ENCODE data around the gene GRID1.

The GRID1 gene

DNA sequence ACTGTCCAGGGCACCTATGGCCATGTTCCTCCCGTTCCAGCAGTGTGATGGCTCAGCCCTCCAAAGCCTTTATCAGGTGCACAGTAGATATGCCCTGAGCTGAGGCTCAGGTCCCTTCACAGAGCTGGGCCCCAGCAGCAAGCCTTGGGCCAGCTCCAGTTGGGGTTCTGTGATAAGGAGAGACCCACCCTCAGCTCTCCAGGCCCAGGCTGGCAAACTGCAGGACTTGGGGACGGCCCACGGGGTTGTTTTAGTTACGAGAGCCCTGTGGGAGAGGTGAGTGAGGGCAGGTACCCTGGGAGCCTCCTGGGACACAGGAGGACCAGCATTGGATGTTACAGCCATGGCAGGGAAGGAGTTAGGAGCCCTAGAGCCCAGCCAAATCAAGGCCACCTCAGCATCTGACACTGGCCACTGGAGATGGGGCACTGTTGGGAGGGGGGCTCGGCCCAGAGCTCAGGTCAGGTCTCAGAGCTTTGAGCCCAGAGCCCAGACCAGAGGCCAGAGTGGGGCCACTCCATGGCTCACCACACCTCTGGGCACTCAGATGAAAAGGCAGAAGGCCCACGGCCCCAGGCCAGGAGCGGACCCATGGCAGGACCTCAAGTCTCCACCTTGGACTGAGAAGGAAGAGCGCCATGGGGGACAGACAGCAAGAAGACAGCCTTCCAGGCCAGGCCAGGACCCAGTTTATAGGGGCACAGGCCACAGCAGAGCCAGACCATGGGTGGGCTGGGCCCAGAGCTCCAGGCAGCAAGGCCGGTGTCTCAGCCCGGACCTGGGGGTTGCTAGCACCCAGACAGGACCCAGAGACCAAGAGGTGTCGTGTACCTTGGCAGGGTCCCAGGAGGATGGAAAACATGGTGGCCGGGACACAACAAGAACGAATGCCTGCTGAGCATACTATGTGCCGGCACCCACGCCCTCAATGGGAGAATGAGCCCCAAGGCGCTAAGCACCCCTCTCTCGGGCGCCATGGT lies 12.8 kb downstream of the GRID1 start:
- no peak for DNase-seq

DNA sequence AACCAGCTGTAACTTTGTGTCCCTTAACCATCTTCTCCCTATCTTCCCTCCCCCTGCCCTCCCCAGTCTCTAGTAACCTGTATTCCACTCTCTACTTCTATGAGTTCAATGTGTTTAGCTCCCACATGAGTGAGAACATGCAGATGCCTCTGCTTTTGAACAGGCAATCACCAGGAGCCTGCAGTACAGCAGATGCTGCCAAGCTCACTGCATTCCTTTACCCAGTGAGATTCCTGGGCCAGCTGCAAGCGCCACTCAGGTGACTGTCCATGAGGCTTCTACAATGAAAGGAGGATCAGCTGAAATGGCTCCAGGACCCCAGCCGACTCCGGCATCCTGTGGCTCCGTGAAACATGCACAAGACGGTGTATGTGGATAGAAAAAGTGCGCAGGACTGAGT lies 15.7 kb downstream of the GRID1 start:
- no peak for DNase-seq

DNA sequence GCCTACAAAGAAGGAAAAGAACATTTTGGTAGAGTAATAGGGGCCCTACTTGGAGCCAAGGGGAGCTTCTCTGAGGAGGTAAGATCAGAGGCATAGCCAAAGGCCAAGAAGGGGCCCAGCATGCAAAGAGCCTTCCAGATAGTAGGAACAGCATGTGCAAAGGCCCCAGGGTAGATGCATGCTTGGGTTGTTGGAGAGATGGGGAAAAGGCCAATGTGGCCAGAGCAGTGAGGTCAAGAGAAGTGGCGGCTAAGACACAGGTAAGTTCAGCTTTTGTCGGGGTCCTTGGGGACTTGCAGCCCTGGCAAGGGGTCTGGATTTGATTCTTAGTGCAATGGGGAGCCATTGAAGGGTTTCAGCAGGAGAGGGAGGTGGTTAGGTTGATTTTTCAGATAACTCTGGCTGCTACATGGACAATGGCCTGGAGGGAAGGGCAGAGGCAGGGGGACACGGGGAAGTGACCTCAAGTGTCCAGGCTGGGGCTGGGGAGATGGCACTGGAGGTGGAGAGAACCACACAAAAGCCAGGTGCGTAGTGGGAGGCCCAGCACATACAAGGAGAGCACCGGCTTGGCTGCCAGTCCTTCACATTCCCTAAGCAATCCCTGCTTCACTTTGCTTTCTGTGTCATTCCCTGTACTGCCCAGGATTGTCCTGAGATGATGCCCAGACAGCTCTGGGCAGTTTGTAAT lies 16.5 kb downstream of the GRID1 start:
- no peak for DNase-seq

DNA sequence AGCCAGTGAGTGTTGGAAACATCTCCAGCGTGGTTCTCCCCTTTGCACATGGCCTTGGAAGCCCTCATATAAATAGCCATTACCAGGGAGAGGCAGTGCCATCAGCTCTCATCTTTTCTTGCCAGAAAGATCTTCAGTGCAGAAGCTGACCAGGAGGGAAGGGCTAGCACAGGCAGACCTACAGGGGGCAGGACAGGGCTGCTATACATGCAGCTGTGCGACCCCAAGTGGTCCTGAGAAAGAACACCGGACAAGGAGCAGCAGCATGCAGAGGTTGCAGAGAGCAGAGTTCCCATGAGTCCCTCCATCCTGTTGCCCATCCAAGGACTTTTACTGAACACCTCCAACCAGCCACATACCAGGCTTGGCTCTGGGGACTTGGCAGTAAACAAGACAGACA lies 17.1 kb downstream of the GRID1 start:
- no peak for DNase-seq

DNA sequence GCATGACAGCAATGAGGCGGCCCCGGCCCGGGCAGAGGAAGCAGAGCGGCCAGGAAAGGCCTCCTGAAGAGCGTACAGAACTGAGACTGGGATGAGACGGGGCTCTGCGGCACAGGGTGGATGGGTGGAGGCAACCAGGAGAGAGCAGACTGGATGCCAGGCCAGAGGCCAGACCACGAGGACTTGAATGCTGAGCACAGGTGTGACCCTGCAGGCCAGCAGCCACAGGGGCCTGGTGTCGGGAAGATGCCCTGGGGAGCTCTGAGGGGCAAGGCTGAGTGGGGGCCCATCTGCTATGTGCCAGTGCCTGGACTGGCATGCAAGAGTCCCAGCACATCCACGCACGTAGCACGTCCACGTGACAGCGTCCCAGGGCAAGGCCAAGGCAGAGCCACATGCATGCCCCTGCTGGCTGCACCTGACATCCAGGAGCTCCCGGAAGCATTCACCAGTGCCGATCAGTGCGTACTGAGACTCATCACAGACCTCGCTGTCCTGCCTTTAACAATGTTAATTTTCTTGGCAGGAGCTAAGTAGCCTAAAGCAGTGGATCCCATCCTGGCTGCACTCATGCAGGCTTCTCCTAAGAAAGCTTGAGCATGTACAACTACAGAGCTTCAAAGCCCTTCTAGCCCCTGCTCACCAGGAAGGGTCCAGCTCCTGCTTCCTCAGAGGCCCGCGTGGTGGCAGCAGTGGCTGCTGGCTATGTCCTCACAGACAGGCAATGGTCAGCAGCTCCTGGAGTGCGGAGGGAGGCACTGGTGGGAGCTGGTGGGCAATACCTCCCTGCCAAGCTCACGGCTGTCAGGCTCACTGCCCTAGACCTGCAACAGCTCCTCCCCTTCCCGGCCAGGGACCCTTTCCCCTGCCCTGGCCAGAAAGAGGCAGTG lies 18.0 kb downstream of the GRID1 start:
- no peak for DNase-seq

DNA sequence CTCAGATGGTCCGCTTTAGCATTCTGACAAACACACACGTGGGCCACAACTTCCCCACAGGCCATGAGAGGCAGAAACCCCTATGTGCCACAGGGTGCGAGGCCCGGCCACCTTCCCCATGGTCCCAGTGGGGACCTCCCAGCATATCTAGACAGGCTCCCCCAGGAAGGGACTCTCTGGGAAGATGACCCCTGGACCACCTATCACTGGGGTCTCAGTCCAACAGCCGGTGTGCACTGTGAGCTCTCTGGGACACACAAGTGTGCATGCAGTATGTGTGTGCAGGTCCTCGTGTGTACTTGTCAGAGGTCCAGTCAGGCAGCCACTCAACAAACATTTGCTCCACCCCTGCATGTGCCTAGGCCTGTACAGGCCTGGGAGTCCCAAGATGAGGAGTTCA lies 18.7 kb downstream of the GRID1 start:
- no peak for DNase-seq

DNA sequence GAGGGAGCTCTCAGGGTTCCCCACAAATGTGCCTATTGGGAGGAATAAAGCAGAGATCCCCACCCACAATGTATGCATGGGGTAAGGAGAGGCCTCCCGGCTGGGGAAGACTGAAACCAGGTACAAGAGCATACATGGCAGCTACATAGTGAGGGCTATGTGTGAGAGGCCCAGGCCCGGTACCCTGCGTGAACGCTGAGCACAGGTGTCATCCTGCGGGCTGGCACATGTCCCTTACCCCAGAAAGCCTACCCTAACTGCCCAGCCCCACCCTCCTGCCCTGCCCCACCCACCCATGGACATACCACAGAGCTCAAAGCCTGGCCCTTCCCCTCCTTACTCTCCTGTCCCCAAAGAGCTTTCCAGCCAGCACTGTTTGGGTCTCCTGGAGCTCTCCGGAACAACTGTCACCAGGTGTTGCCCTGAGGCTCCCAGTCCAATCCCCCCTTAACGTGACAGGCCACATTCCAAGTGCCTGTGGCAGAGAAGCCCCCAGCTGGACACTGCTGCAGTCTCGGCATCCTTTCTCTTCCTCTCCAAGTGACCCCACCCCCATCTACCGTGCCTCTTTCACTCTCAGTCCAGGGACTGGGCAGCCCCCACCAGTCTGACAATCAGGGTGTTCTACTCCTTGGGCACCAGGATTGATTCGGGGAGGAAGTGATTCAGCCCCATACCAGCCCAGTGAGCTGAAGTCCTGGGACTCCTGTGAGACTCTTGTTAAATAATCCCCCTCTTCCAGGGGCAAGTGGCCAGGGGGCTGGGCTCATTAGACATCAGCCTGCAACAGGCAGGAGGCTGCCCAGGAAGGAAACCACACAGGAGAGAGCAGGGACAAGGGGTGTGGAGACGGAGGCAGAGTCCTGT lies 19.6 kb downstream of the GRID1 start:
- no peak for DNase-seq

DNA sequence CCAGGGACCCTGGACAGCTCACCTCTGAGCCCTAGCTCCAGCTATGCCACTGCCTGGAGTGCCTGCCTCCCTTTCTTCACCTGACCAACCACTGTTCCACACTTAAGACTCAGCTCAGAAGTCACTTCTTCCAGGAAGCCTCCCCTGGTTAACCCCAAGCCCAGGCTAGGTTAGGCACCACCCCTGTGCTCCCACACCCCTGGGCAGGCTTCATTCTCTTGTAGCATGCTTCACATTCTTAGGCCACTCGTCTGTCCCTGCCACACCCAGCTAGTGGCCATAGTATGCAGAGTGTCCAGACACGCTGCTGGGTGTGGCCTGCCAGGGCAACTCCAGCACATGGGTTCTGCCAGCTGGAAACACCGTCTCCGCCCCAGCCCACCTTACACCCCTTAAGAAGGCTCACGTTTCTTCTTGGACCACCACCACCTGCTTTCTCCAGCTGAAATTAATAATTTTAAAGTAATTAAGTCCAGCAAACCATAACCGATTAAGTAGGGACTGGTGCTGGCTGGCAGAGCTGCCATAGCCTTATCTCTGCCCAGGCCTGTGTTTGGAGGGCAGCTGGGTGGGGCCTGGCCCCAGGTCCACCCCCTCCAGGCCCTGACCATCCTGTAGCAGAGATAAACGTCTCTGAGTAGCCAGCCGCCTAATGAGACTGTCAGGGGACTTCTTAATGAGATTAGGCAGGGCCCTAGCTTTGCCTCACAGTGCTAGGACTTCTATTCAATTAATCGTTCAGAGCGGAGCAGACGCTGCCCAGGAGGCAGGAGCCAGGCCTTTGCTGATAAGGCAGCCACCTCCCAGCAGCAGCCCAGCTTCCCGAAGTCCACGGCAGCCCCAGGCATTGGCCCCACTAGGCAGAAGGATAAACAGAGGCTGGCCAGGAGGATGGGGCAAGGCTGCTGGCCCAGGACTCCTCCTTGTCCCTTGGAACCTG lies 20.5 kb downstream of the GRID1 start:
- DNase-seq = no peak

DNA sequence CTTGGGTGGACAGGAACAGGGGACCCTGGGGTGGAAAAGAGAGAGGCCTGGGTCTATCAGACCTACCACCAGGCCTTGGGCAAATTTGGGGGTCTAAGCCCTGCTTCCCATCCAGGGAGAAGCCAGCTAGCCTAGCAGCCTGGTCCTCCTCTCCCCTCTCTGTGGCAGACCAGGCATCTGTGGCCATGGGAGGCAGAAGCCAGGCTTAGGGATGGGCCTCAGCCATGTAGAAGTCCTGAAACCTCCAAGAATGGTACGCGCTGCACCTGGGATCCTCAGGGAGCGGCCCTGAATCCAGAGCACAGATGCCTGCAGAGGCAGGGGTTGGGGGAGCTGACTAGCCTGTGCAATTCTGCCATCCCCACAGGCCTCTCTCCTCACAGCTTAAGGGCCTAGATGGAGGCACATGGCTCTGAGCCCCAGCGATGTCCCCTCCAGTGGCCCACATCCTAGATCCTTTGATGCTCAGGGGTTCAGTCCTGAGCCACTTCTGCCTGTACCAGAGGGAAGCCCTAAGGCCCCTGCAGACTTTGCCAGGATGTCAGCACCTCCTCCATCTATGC lies 21.2 kb downstream of the GRID1 start:
- no peak for DNase-seq

DNA sequence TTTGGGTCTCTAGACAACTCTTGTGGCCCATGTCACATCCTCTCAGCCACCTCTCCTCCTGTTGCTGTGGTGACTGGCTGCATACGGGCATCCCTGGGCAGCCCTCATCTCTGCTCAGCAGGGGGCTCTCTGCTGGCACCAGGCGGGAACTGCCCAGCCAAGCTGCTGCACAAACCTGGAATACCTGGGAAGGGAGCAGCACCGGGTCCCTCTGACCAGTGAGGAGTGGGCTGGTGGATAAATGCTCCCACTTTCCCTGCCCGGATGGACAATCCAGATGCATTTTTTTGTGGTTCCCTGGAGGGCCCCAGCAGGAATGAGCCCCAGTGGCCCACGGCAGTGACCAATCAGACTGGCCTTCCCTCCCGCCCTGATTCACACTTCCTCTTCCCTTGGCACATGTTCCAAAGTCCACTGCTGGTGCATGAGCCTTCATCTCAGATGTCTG lies 21.9 kb downstream of the GRID1 start:
- DNase-seq = no peak

DNA sequence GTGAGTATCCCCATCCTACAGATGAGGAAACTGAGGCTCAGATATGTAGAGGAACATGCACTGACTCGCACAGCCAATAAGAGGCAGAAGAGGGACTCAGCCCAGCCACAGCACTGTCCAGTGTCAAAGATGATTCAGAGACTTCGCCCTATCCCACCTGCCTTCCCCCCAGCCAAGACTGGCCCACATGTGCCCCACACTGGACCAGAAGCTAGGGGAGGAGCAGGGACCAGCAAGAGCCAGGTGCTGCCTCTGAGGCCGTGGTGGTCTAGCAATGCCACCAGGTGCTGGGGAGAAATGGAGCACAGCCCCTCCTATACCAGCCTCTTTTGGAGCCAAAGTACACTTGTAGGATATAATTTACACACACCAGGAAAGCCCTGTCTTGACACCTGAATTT lies 22.3 kb downstream of the GRID1 start:
- no peak for DNase-seq

DNA sequence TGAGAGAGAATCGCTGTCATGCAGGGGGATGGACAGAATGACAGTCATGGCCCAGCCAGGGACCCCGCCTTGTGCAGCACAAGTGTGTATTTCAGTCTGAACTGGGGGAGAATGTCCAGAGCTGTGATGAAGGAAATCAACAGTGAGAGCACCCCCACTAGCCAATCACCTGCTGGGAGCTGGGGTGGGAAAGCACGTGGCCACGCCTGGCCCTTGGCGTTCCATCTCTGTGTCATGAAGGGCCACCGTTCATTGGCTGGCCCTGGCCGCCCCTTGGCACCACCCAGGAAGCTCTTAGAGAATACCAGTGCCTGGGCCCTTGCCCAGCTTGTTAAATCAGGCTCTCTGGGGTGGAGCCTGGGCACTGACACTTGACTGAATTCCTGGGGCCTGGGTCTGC lies 22.8 kb downstream of the GRID1 start:
- no peak for DNase-seq

DNA sequence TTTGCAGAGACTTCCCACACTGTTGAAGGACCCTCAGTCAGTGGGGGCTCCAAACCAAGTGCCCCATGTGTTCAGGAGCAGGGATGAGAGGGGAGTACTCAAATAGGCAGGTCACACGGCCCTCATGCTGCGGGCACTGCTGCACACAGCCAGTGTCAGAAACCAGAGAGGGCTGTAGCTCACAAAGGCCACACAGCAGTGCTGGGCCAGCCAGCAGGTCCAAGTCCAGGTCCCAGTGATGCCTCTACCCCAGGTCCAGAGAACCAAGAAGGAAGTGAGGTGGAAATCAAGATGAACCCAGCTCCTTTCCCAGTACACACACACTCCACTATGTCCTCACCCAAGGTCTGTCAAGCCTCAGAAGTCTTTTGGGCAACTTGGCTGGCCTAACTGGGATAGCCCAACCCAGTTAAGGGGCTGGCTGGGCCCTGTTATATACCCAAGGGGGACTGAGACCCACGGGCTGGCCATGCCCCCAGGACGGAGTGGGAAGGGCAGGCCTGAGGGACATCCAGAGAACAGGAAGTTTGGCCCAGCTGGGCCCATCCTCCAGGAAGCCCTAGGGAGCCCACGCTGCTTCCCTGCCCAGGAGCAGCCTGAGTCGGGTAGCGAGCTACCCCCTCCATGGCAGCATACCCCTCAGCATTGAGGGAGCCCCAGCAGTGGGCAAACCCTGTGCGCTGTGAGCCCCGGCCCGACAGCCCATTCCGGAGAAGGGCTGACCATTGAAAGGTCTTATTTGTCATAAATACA lies 24.3 kb downstream of the GRID1 start:
- DNase-seq = no peak

DNA sequence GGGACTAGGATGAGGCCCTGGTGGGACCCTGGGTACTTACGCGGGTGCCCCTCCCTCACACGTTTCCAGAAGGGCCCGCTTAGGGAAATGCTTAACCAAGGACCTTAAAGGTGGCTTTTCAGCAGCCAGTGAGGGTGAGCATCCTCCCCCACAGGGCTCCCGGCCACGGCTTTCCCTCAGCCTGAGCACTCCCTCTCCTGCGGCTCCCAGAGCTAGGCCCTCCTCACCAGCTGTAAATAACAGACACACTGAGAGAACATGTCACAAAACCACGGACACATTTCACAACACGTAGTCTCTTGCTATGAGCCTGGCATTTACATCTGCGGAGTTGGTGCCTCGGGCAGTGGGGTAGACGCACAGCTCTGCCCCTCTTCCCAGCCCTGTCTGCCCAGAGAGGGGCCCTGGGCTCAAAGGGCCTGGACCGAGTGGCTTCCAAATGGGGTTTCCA lies 25.2 kb downstream of the GRID1 start:
- DNase-seq = no peak

DNA sequence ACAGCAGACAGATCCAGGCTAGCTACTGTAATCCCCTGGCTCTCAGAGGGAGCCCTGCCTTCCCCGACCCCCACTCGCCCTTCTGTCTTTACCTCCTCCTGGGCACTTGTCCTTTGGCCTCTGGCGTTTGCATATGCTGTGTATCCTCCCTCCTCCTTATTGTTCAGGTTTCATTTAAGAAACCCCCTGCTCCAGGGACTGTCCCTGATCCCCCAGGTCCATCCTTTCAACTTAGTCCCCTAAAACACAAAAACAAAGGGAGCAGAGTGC lies 25.7 kb downstream of the GRID1 start:
- no peak for DNase-seq

DNA sequence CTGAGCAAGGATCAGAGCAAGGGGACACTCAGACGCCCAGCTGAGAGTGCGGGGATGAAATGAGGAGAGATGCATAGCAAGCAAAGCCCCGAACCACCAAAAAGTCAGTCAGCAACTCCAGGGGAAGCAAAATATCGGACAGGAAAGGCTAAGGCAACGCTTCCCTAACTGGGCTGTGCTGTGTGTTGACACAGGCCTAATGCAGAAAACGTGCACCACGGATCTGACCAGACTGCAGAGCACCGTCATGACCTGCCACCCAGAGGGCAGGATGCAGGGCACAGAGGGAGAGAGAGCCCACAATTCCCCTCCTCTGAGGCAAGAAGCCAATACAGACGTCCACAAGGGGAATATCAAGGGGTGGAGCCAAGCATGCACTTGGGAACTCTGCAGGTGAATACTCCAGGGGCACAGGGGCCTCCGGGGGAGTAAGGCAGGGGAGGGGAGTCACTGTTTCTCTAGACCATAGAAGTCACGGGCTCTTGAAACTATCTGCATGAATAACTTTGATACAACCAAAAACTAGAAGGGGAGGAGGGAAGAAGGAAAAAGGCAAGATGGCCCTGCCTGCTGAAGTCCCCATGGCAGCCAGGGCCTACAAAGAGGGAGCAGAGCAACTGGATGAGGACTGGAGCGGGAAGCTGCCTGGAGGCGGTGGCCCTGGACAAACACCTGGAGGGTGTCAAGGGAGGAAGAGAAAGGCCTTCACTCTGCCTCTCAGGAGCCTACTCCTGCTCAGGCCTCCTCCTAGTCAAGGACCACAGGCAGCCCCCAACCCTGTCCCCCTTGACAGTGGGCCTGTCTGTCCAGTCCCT lies 26.2 kb downstream of the GRID1 start:
- DNase-seq = no peak

DNA sequence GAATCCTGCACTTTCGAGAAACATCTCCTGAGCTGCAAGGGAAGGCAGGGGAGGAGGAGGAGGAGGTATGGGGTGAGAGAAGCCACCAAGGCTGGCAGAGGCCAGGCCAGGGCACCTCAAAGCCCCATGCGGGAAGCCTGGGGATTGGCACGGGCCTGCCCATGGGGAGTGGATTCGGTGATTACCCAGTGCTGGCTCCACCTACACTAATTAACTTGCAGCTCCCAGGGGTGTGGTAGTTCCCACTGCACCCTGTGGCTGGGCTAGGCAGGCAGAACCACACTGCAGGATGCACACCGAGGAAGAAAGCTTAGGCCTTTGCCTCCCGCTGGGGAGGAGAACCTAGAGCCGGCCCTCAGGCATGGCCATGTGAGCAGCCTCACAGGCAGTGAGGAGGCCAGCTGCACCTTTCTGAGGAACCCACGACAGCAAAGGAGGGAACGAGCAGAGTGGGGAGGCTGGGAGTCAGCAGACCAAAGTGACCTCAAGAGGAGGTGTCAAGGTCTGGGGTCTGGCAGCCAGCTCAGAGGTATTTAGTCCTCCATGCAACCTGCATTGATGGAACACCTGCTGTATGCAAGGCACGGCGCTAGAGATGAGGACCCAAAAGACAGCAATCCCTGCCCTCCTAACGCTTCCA lies 27.2 kb downstream of the GRID1 start:
- no peak for DNase-seq

DNA sequence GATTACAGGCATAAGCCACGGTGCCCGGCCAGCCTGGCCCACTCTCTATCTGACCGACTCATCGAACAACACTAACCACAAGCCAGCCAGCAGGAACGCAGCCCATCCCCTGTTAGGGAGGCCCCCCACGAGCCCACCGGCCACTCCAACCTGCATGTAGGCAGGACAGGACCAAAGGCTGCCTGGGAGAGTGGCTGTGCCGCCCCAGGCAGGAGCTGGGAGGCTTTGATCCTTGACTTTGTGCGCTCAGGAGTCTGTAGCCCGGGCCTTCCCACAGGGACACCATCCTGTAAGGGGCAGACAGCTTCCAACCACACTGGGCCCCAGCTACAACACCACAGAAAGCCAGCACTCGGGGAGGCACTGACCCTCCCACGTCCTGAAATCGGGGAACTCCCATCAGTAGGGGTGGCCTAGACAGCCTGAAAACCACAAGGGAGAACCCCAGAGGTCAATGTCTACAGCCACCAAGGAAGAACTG lies 29.4 kb downstream of the GRID1 start:
- no peak for DNase-seq
